AML-193 (cell line): ENCODE results near the gene ZNF483.
"Not testable (repeated sequence)": the region's sequence is repeated elsewhere in the genome, so short reads cannot be mapped to it uniquely, and the experiment has no call there.

Source experiments
- DNase-seq, 2 experiments: peaks; one replicate each; lab custom pipeline; 2025; lab: John Stamatoyannopoulos, UW

ZNF483 gene

GRCh38 chr9:111542497-111543254 is 17.7 kb downstream of the ZNF483 start:
- DNase-seq, result no peak

DNA sequence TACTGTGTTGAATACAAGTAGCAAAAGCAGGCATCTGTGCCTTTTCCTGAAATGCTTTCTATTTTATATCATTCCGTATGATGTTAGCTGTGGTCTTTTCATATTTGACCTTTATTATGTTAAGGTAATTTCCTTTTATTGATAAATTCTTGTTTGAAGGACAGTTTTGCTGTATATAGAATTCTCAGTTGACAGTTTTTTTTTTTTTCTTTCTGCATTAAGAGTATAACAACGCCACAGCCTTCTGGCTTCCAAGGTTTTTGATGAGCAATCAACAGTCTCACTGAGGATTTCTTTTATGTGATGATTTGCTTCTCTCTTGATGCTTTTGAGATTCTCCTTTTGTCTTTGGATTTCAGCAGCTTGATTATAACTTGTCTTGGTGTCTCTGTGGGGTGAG is 23.6 kb downstream of the ZNF483 start:
- no peak for DNase-seq

DNA sequence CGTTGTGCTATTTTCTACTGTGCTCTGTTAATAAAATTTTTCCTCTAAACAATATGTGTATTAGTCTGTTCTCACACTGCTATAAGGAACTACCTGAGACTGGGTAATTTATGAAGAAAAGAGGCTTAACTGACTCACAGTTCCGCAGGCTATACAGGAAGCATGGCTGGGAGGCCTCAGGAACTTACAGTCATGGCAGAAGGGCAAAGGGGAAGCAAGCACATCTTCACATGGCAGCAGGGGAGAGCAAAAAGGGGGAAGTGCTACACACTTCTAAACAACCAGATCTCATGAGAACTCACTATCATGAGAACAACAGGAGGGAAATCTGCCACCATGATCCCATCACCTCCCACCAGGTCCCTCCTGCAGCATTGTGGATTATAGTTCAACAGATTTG is 30.4 kb downstream of the ZNF483 start:
- DNase-seq, result not testable (repeated sequence)

- DNase-seq, result no peak
Observed at GRCh38 chr9:111559000-111559610, 34.1 kb downstream of the ZNF483 start.

DNA sequence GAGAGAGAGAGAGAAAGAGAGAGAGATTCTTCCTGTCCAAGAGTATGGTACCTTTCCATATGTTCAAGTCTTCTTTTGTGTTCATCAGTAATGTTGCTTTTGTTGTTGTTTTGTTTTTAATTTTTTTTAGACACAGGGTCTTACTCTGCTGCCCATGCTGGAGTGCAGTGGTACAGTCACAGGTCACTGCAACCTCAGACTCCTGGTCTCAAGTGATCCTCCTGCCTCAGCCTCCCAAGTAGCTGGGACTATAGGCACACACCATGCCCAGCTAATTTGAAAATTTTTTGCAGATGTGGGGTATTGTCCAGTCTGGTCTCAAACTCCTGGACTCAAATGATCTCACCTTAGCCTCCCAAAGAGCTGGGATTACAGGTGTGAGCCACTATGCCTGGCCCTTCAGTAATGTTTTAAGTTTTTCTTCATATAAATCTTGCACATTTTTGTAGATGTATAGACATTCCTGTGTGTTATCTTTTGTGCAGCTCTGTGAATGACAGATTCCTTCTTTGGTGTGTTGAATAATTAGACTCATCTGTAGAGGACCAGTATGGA is 36.3 kb downstream of the ZNF483 start:
- no peak for DNase-seq

- no peak for DNase-seq
Observed at GRCh38 chr9:111566234-111566633, 41.3 kb downstream of the ZNF483 start.

DNA sequence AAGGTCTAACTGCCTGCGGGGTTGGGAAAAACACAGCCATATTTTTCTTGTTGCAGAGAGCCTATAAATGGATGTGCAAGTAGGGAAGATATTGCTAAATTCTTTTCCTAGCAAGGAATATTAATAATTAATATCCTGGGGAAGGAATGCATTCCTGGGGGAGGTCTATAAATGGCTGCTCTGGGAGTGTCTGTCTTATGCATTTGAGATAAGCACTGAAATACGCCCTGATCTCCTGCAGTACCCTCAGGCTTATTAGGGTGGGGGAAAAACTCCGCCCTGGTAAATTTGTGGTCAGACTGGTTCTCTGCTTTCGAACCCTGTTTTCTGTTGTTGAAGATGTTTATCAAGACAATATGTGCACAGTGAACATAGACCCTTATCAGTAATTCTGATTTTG is 43.1 kb downstream of the ZNF483 start:
- not testable (repeated sequence) for DNase-seq

DNA sequence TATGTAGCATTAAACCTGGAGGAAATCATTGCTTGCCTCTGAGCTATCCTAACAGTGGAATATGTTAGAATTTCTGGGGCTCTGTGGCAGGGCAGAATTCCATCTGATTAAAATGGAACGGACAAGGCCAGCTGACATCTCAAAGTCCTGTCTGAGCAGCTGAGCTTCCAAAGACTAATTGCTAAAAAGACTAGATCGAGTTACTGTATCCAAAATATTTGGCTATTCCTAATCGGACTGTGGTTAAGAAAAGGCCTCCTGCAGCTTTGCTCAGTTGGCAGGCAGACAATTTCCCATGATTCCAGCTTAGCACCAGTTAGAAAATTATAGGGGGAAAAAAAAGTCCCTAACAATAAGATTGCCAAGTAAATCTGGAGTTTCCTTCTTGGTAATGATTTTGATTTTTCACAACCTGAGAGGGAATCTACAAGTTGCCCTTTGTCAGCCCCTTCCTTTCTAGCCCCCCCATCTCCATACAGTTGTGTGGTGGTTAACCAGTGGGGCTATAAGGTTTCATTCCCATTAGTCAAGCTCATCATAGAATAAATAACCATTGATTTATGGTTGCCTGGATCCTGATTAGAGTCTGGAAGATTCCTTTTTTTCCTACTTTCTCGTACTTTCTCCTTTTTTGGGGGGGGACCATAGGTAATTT is 48.1 kb downstream of the ZNF483 start:
- no peak for DNase-seq

DNA sequence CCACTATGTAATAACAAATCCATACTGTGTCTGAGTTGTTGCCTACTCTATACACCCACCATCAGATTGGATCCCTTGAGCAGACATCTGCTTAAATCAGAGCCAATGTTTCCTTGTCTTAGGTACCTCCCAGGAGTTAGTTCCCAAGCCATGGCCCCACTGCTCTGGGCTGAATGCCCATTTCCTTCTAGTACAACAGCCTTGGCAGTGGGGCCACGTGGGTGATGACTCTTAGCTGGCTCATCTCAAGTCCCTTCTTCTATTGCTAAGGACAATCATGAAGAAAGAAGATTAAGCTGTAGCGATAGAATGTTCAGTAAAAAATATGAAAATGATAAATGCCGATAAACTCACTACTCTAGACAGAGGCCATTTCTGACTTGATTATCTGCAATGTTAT is 57.9 kb downstream of the ZNF483 start:
- DNase-seq, result no peak

DNA sequence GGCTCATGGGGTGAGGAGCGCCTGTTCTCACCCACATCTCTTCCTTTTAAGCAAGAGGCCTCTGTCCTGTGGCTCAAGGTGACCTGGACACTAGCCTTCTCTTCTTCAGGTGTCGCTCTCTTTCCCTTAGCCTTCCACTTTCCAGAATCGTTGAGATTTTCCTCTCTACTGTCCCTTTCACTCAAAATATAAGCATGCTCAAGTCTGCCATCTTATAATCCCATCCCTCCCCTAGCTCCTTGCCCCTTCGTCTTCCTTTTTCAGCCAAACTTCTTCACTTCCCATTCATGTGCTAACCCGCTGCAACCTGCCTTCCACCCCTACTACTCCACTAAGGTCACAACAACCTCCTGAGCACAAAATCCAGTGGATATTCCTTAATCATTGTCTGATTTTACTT is 61.4 kb downstream of the ZNF483 start:
- DNase-seq, result no peak

GRCh38 chr9:111588846-111589245 is 63.9 kb downstream of the ZNF483 start:
- no peak for DNase-seq

DNA sequence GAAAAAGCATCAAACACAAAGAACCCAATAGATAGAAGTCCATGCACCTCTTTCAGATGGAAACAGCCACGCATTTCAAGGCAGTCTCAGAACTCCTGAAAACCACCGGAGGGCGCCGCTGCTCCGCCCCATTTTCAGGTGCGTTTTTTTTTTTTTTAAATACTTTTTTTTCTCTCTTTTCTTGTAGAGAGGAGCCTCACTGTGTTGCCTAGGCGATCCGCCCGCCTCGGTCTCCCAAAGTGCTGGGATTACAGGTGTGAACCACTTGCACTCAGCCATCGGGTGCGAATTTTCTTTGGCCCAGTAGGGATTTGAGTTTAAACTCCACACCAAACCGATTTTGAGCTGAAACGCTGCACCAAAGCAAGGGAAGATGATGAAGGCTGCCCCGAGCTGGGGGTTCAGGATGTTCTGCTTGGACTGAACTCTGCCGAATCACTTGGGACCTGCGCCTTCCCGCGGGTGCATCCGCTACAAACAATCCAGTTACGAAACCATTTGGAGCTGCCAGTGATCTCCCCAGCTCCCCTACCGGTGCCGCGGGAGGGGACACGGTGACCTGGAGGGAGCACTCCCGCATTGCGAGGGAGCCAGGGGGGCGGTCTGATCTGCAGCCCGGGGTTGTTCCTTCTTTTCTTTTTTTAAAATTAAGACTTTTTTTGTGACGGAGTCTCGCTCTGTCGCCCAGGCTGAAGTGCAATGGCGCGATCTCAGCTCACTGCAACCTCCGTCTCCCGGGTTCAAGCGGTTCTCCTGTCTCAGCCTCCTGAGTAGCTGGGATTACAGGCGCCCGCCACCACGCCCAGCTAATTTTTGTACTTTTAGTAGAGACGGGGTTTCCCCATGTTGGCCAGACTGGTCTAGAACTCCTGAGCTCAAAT is 73.1 kb downstream of the ZNF483 start:
- DNase-seq, result peak; percentile 35 to 57

DNA sequence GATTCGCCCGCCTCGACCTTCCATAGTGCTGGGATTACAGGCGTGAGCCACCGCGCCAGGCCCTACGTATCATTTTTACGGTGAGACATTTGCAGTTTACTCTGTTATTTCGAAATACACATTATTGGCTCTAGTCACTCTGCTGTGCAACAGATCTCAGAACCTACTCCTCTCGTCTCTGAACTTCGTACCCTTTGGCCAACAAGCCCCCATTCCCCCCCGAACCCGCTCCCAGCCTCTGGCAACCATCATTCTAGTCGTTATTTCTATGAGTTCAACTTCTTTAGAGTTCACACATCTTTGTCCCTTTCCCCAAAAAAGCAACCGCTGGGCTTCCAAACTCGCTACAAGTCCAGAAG is 73.7 kb downstream of the ZNF483 start:
- no peak for DNase-seq

GRCh38 chr9:111599092-111599954 is 74.3 kb downstream of the ZNF483 start, which contains the start of gene PTGR1:
Gene PTGR1, minus strand, starts transcription at chr9:111599647. Its CDS starts 2,225 bp downstream, at chr9:111597422.
- DNase-seq, result peak in 1 of 2 experiments; percentile 12

DNA sequence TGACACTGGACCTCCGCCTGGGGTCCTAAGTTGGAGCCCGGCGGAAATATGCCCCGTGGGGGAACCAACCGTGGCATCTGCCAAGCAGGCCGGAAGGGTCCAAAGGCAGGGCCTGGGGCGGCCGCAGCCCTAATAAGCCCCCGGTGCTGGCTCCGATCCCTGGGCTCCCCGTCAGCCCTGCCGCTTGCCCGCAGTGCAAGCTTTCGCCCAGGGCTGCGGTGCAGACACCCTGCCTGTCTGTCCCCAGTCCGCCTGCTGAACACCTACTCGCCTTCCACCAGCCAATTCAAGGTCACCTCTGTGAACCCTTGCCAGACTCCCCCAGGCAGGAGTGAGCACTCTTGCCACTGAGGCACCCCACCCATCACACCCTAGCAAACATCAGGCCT is 75.0 kb downstream of the ZNF483 start:
- no peak for DNase-seq

- no peak for DNase-seq
Observed at GRCh38 chr9:111601237-111602018, 76.4 kb downstream of the ZNF483 start.

DNA sequence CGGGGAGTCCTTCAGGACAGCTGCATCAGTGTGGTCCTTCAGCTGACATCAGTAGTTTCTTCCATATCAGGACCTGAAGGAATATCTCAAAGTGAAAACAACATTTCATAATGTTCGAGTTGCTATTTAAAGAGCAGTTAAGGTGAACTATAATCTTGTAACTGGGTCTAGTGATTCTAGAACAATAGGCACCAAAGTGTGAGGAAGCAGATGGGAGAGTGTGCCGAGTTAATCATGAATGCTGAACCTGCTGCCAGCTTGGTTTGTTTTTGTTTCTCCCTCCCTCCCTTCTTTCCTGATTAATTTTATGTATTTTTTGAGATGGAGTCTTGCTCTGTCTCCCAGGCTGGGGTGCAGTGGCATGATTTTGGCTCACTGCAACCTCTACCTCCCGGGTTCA is 78.1 kb downstream of the ZNF483 start:
- DNase-seq, result no peak

GRCh38 chr9:111604054-111604615 is 79.2 kb downstream of the ZNF483 start:
- no peak for DNase-seq

DNA sequence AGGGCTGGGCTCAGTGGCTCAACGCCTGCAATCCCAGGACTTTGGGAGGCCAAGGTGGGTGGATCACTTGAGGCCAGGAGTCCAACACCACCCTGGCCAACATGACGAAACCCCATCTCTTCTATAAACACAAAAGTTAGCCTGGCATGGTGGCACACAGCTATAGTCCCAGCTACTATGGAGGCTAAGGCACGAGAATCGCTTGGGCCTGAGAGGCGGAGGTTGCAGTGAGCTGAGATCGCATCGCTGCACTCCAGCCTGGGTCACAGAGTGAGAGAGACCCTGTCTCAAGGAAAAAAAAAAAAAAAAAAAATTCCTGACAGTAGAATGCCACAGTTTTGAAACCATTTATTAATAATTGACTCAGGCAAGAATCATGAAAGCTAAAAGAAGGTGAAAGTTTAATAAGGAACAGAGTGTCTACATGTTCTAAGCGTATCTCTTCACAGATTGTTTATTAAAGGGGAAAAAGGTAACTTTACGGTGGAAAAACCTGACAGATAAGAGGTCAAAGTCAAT is 80.1 kb downstream of the ZNF483 start:
- no peak for DNase-seq

DNA sequence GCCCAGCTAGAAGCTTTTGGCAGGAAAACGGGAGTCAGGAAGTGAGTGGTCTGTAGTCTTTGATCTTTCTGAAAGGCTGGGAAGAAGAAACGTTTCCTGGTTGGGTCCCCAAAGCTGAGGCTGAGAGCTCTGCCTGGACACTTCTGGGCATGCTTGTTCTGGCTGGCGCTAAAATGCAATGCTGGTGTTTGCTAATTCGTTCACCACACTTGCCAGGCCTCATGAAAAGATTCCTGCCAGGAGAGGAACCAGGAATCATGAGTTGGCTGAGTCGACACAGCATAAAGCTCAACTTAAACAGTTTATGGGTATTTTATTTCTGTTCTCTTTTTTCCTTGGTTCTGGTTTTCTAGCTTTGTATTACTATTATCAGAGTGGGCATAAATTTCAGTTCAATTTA is 85.2 kb downstream of the ZNF483 start:
- no peak for DNase-seq
